GM23338 (cell line): ENCODE results near the gene INPP4A. TPM values are rescaled to one million over a fixed set of nuclear protein-coding genes. Genes with fewer than 3 reads are reported as not detected.

Experiments used
- ATAC-seq: fragments of 200-7000 bp; cut with Tn5 transposase; 3 replicates; pipeline ENCODE4 v1.9.1; 2020
- DNase-seq: peaks from one replicate; pipeline ENCODE4 v3.0.0-alpha.2; 2015; ENCODE audit warnings: low spot score
- H2AFZ ChIP-seq: fragments of 200-600 bp; sonication (generic); 2 replicates; pipeline ENCODE4 v1.8.0; 2016; ENCODE audit warnings: antibody characterized with exemption, mild to moderate bottlenecking, moderate library complexity
- H3F3A ChIP-seq: fragments of 200-600 bp; sonication (generic); replicated peaks from 2 replicates; pipeline ENCODE4 v1.8.0; 2017; ENCODE audit warnings: antibody characterized with exemption, mixed run types, low read depth
- H3K27ac ChIP-seq: fragments of 200-600 bp; sonication (generic); 2 replicates; pipeline ENCODE4 v1.6.1; 2016; ENCODE audit warnings: low read depth
- H3K27me3 ChIP-seq: fragments of 200-600 bp; sonication (generic); 2 replicates; pipeline ENCODE4 v1.8.0; 2016; ENCODE audit warnings: mild to moderate bottlenecking, mixed run types, moderate library complexity; ENCODE audit not compliant: insufficient read depth
- H3K36me3 ChIP-seq: fragments of 200-600 bp; sonication (generic); 2 replicates; pipeline ENCODE4 v1.8.0; 2016; ENCODE audit warnings: mild to moderate bottlenecking; ENCODE audit not compliant: insufficient read depth
- H3K4me1 ChIP-seq: fragments of 200-600 bp; sonication (generic); 2 replicates; pipeline ENCODE4 v1.8.0; 2016; ENCODE audit warnings: mild to moderate bottlenecking, moderate library complexity; ENCODE audit not compliant: insufficient read depth
- H3K4me2 ChIP-seq: fragments of 200-600 bp; sonication (generic); 2 replicates; pipeline ENCODE4 v1.7.1; 2017; ENCODE audit warnings: mixed run types
- H3K4me3 ChIP-seq: fragments of 200-600 bp; sonication (generic); 2 replicates; pipeline ENCODE4 v1.6.1; 2016; ENCODE audit warnings: mixed run types
- H3K79me2 ChIP-seq: fragments of 200-600 bp; sonication (generic); replicated peaks from 2 replicates; pipeline ENCODE4 v1.8.0; 2017; ENCODE audit warnings: mild to moderate bottlenecking; ENCODE audit not compliant: insufficient read depth
- H3K9me2 ChIP-seq: fragments of 200-600 bp; sonication (generic); 2 replicates; pipeline ENCODE4 v1.8.0; 2017; ENCODE audit not compliant: insufficient read depth
- H4K20me1 ChIP-seq: fragments of 200-600 bp; sonication (generic); replicated peaks from 2 replicates; pipeline ENCODE4 v1.8.0; 2017; ENCODE audit warnings: mild to moderate bottlenecking; ENCODE audit not compliant: insufficient read depth
- H3K27ac Mint-ChIP-seq: 2 replicates; pipeline ENCODE4 v1.8.0; 2020; ENCODE audit warnings: inconsistent platforms, mild to moderate bottlenecking, moderate library complexity, mixed read lengths
- H3K27me3 Mint-ChIP-seq: 3 replicates; pipeline ENCODE4 v1.8.0; 2022; ENCODE audit warnings: low read depth, mild to moderate bottlenecking, moderate library complexity, mixed read lengths, inconsistent platforms; ENCODE audit not compliant: insufficient read depth, poor library complexity
- H3K36me3 Mint-ChIP-seq: 3 replicates; pipeline ENCODE4 v1.8.0; 2021; ENCODE audit warnings: low read depth, mild to moderate bottlenecking, inconsistent platforms, moderate library complexity, mixed read lengths
- H3K4me1 Mint-ChIP-seq: 3 replicates; pipeline ENCODE4 v1.8.0; 2020; ENCODE audit warnings: mild to moderate bottlenecking, inconsistent platforms, mixed read lengths
- H3K4me3 Mint-ChIP-seq: 3 replicates; pipeline ENCODE4 v1.8.0; 2021; ENCODE audit warnings: moderate library complexity, mild to moderate bottlenecking, inconsistent platforms, mixed read lengths
- H3K9me3 Mint-ChIP-seq: 3 replicates; pipeline ENCODE4 v1.8.0; 2020; ENCODE audit warnings: moderate library complexity, mild to moderate bottlenecking, inconsistent platforms, mixed read lengths
- CTCF ChIP-seq, 2 experiments: fragments of 200-600 bp in 1 of 2; sonication (generic) in 1 of 2; conservative IDR thresholded peaks; 2 replicates each; pipeline versions ENCODE4 v1.5.1 to v1.6.1; 2016 to 2017; ENCODE audit warnings: antibody characterized with exemption in 2 of 2, low read depth in 2 of 2, mild to moderate bottlenecking in 2 of 2, moderate library complexity in 1 of 2
- ETS1 ChIP-seq: IDR thresholded peaks from 2 replicates; pipeline ENCODE4 v1.6.1; 2016; ENCODE audit warnings: antibody characterized with exemption
- EZH2phosphoT487 ChIP-seq: fragments of 200-600 bp; sonication (generic); IDR thresholded peaks from one replicate; pipeline ENCODE4 v1.8.1; 2018; ENCODE audit warnings: antibody characterized with exemption; ENCODE audit not compliant: unreplicated experiment
- JUNB ChIP-seq: IDR thresholded peaks from one replicate; pipeline ENCODE4 v1.6.1; 2016; ENCODE audit warnings: antibody characterized with exemption; ENCODE audit not compliant: unreplicated experiment
- NANOG ChIP-seq: IDR thresholded peaks from 2 replicates; pipeline ENCODE4 v1.6.1; 2016; ENCODE audit warnings: antibody characterized with exemption, borderline replicate concordance
- POLR2AphosphoS5 ChIP-seq: IDR thresholded peaks from 2 replicates; pipeline ENCODE4 v1.6.1; 2016; ENCODE audit warnings: antibody characterized with exemption, low read depth
- REST ChIP-seq: IDR thresholded peaks from one replicate; pipeline ENCODE4 v1.6.1; 2018; ENCODE audit warnings: antibody characterized with exemption; ENCODE audit not compliant: unreplicated experiment
- STAT1 ChIP-seq: IDR thresholded peaks from one replicate; pipeline ENCODE4 v1.6.1; 2016; ENCODE audit warnings: antibody characterized with exemption; ENCODE audit not compliant: unreplicated experiment
- ZNF114 ChIP-seq: fragments of 250-450 bp; sonication (Bioruptor Pico); IDR thresholded peaks from 2 replicates; pipeline ENCODE4 v1.5.0; 2020; ENCODE audit warnings: mild to moderate bottlenecking, moderate library complexity
- ZNF331 ChIP-seq: fragments of 250-450 bp; sonication (Bioruptor Pico); IDR thresholded peaks from 2 replicates; pipeline ENCODE4 v1.5.0; 2020; ENCODE audit warnings: low read depth, mild to moderate bottlenecking, moderate library complexity
- ZNF462 ChIP-seq: fragments of 250-450 bp; sonication (Bioruptor Pico); IDR thresholded peaks from 2 replicates; pipeline ENCODE4 v1.5.0; 2020; ENCODE audit warnings: mild to moderate bottlenecking, moderate library complexity
- polyA plus RNA-seq: library from polyadenylated mRNA; unstranded; fragments of >200 nt; fragmentation: Nextera tagmentation; extraction: Ambion mirVana; gene quantifications from 2 replicates; pipeline ENCODE4 v1.2.1, GENCODE V29; 2016
- total RNA-seq: library from RNA; depleted of rRNA; stranded (reverse); fragments of >200 nt; shearing (Covaris generic); gene quantifications from 2 replicates; pipeline ENCODE4 v1.2.3, GENCODE V29; 2014

The INPP4A gene
- total and polyA plus RNA-seq, 2 experiments from 2014 or later, result 8.5 to 36.9 TPM

GRCh38 chr2:98472132-98472650 is 27.5 kb downstream of the INPP4A start (continued):
- TF ChIP-seq REST (no peak), ETS1 (no peak), POLR2AphosphoS5 (no peak), ZNF114 (CRISPR knock-in tag) (no peak), STAT1 (no peak), CTCF (conservative IDR thresholded peaks at IDR 0.05; ENCODE audit: low read depth in 2 of 2) (no peak)

- Histone ChIP-seq H3K4me2 (no peak overlapping the region), H3K27ac (no peak overlapping the region), H3K4me1 (peaks cover 18% of the 10 kb centered on the region), H3K27me3 (no peaks in the 10 kb centered on the region), H3K79me2 (peaks cover 76% of the 10 kb centered on the region), H4K20me1 (peaks cover 8% of the 10 kb centered on the region; the same call in 1 of the 2 replicates), H3K9me2 (no peaks in the 10 kb centered on the region), H3F3A (no peaks in the 10 kb centered on the region), H3K36me3 (no peaks in the 10 kb centered on the region), H2AFZ (no peak overlapping the region), H3K4me3 (no peak overlapping the region)
- ATAC-seq (no peak), DNase-seq (no peak)
- Mint-ChIP-seq H3K27ac (no peak overlapping the region), H3K36me3 (peaks cover 4% of the 10 kb centered on the region; the same call in 2 of the 3 replicates), H3K27me3 (peaks cover 7% of the 10 kb centered on the region), H3K9me3 (no peaks in the 10 kb centered on the region), H3K4me3 (no peak overlapping the region), H3K4me1 (peaks cover 28% of the 10 kb centered on the region)
- TF ChIP-seq ZNF462 (no peak), EZH2phosphoT487 (no peak), JUNB (no peak), NANOG (no peak), ZNF331 (CRISPR knock-in tag) (no peak)
These were observed 28.5 kb downstream of the INPP4A start for GRCh38 chr2:98472961-98473746.
